ENCODE results near the gene ZNF423.

Gene ZNF423

GRCh38 chr16:49478616-49479015 lies 377.3 kb downstream of the ZNF423 start:
- in situ Hi-C loops (cut with MboI; ENCODE audit: low sequenced_read_pairs, unreplicated experiment): no loop called here
- DNase-seq (ENCODE audit: low spot score): no peak
- TF ChIP-seq CTCF (IDR thresholded peaks at IDR 0.05; ENCODE audit: borderline replicate concordance, control extremely low read depth, extremely low read depth, insufficient read depth, missing control alignments): no peak

- TF ChIP-seq CTCF (IDR thresholded peaks at IDR 0.05; ENCODE audit: borderline replicate concordance, control extremely low read depth, extremely low read depth, insufficient read depth, missing control alignments): no peak
- in situ Hi-C loops (cut with MboI; ENCODE audit: low sequenced_read_pairs, unreplicated experiment): no loop called here
- no peak for DNase-seq (ENCODE audit: low spot score)
Measured at GRCh38 chr16:49478107-49478506, 377.8 kb downstream of the ZNF423 start.

GRCh38 chr16:49477250-49477895 lies 378.5 kb downstream of the ZNF423 start:
- TF ChIP-seq CTCF (IDR thresholded peaks at IDR 0.05; ENCODE audit: borderline replicate concordance, control extremely low read depth, extremely low read depth, insufficient read depth, missing control alignments): no peak
- DNase-seq (ENCODE audit: low spot score): no peak
- in situ Hi-C loops (cut with MboI; ENCODE audit: low sequenced_read_pairs, unreplicated experiment): no loop called here

GRCh38 chr16:49474741-49475140 lies 381.2 kb downstream of the ZNF423 start:
- in situ Hi-C loops (cut with MboI; ENCODE audit: low sequenced_read_pairs, unreplicated experiment): no loop called here
- DNase-seq (ENCODE audit: low spot score): no peak
- TF ChIP-seq CTCF (IDR thresholded peaks at IDR 0.05; ENCODE audit: borderline replicate concordance, control extremely low read depth, extremely low read depth, insufficient read depth, missing control alignments): no peak

GRCh38 chr16:49473773-49474172 lies 382.1 kb downstream of the ZNF423 start:
- TF ChIP-seq CTCF (IDR thresholded peaks at IDR 0.05; ENCODE audit: borderline replicate concordance, control extremely low read depth, extremely low read depth, insufficient read depth, missing control alignments): no peak
- no peak for DNase-seq (ENCODE audit: low spot score)
- in situ Hi-C loops (cut with MboI; ENCODE audit: low sequenced_read_pairs, unreplicated experiment): no loop called here

GRCh38 chr16:49473131-49473530 lies 382.8 kb downstream of the ZNF423 start:
- in situ Hi-C loops (cut with MboI; ENCODE audit: low sequenced_read_pairs, unreplicated experiment): no loop called here
- DNase-seq (ENCODE audit: low spot score): no peak
- TF ChIP-seq CTCF (IDR thresholded peaks at IDR 0.05; ENCODE audit: borderline replicate concordance, control extremely low read depth, extremely low read depth, insufficient read depth, missing control alignments): no peak
